Ishikawa (cell line): ENCODE data around the gene GOLT1A.

Experiments used
- EP300 ChIP-seq: IDR thresholded peaks from 2 replicates; pipeline ENCODE4 v1.6.1; 2012; ENCODE audit warnings: borderline replicate concordance
- MAX ChIP-seq: IDR thresholded peaks from 2 replicates; pipeline ENCODE4 v1.6.1; 2012
- RAD21 ChIP-seq: IDR thresholded peaks from 2 replicates; pipeline ENCODE4 v1.6.1; 2012; ENCODE audit warnings: low read depth
- USF1 ChIP-seq: IDR thresholded peaks from 2 replicates; pipeline ENCODE4 v1.6.1; 2012

GRCh38 chr1:204250428-204251030, 36.7 kb upstream of the GOLT1A start:
- TF ChIP-seq USF1 (no peak), RAD21 (no peak), EP300 (no peak), MAX (no peak)
